ENCODE data around the gene CD22.

GRCh38 chr19:35357867-35358573, 29.0 kb downstream of the CD22 start, which contains the start of gene FFAR3:
- TF ChIP-seq EZH2 (IDR thresholded peaks at IDR 0.05) (no peak), POLR2AphosphoS5 (IDR thresholded peaks at IDR 0.05; ENCODE audit: borderline replicate concordance, low read depth, low read length) (no peak)

All from SK-N-MC (cell line).